Pancreas (tissue), 10 donors: ENCODE data around the gene SLC36A4. TPM values are rescaled to one million over a fixed set of nuclear protein-coding genes. Genes with fewer than 3 reads are reported as not detected.

Experiments
- ATAC-seq, 4 donors: fragments of 200-7000 bp; cut with Tn5 transposase; one replicate each; pipeline versions ENCODE4 v1.8.0 to v1.9.1; 2020; ENCODE audit warnings: mild to moderate bottlenecking in 4 of 4, moderate library complexity in 4 of 4
- DNase-seq, 6 donors: peaks; one replicate each; pipeline ENCODE4 v3.0.0-alpha.2; 2020
- FAIRE-seq: peaks from 2 replicates; lab custom pipeline; 2012; peaks lifted over from hg19 to GRCh38; lab: Jason Lieb, UNC
- H3K27ac ChIP-seq, 4 donors: fragments of 200-600 bp; sonication (generic); 1 replicate in 3 of 4; 2 replicates in 1 of 4; pipeline versions ENCODE4 v1.5.0 to v1.8.0; 2020
- H3K27me3 ChIP-seq, 4 donors: fragments of 200-600 bp; one replicate each; pipeline ENCODE4 v1.8.0; 2021
- H3K36me3 ChIP-seq, 3 donors: fragments of 200-600 bp; sonication (generic) in 1 of 3; one replicate each; pipeline versions ENCODE4 v1.5.0 to v1.8.0; 2020 to 2021
- H3K4me1 ChIP-seq, 3 donors: fragments of 200-600 bp; one replicate each; pipeline ENCODE4 v1.8.0; 2021
- H3K4me3 ChIP-seq, 4 donors: fragments of 200-600 bp; sonication (generic) in 2 of 4; one replicate each; pipeline versions ENCODE4 v1.5.0 to v1.8.0; 2020 to 2021
- H3K9me3 ChIP-seq, 4 donors: fragments of 200-600 bp; one replicate each; pipeline ENCODE4 v1.8.0; 2021
- CTCF ChIP-seq, 4 donors: fragments of 200-600 bp; sonication (generic) in 3 of 4; IDR thresholded peaks; one replicate each; pipeline versions ENCODE4 v1.5.0 to v1.8.0; 2021; ENCODE audit warnings: antibody characterized with exemption in 4 of 4
- WGBS, 2 donors: extraction: QIAGEN DNeasy Blood & Tissue Kit; methylation state at CpG; one replicate each; pipeline ENCODE4 v1.1.7; 2013; 5-methylcytosine and 5-hydroxymethylcytosine counted together
- intact Hi-C, 3 donors: fragments of 100-400 bp; cut with DNase I; formaldehyde crosslinking; loops; one replicate each; pipeline versions ENCODE4 v1.11.1 to v1.14.2; 2022
- polyA plus RNA-seq, 2 donors: library from polyadenylated mRNA; stranded (reverse); fragments of 200-250 nt; gene quantifications; one replicate each; pipeline ENCODE4 v1.2.3, GENCODE V29; 2013
- total RNA-seq, 6 donors: library from RNA; stranded (reverse); fragmentation: NEBNext Ultra II Directional in 4 of 6; extraction: Animal tissue kit (Norgen Biotek cat#: 25700) in 4 of 6; gene quantifications; one replicate each; pipeline versions ENCODE4 v1.2.1 to v1.2.4, GENCODE V29; 2021 to 2023
- donor health status: healthy with polysubstance abuse.
- donor health status: DM: no; HTN: no; CAD: no; lungs with moderate emphysema.
- donor health status: DM: no; HTN: no; CAD: no.
- donor health status: control.
- donor health status: control.
- donor health status: Bipolar disorder and iron deficiency.
- donor health status: DM: yes; HTN: yes; CAD: no.
- donor health status: DM: no; HTN: no; CAD: no.
- donor health status: DM: no; HTN: no; CAD: no.
- donor health status: DM: yes; HTN: yes; CAD: no.

Gene SLC36A4
- total and polyA plus RNA-seq, 8 donors = 1.8 to 10.0 (median 5.1) TPM

GRCh38 chr11:93169143-93169542 is 28.6 kb downstream of the SLC36A4 start:
- WGBS, 2 donors = 94 to 99% methylated on average over 2 of the region's 2 CpGs
- ATAC-seq (no peak), FAIRE-seq (no peak), DNase-seq (no peak)
- H3K9me3 ChIP-seq = no peaks in the 10 kb centered on the region
- no peak overlapping the region for H3K27ac ChIP-seq
- H3K4me1 ChIP-seq = no peaks in the 10 kb centered on the region
- H3K36me3 ChIP-seq = peaks cover 0 to 6% (median 0%) of the 10 kb centered on the region in 3 donors
- no peak for TF ChIP-seq CTCF (IDR thresholded peaks at IDR 0.05)
- no peak overlapping the region for H3K4me3 ChIP-seq
- intact Hi-C loops = loop anchor here in 1 of 3 donors (10.0 kb wide), 1 partner anchor 234 kb away; no protein-coding TSS in a partner anchor
- no peaks in the 10 kb centered on the region for H3K27me3 ChIP-seq

- DNase-seq (no peak), ATAC-seq (no peak), FAIRE-seq (no peak)
- 72 to 88% methylated on average over 2 of the region's 2 CpGs for WGBS, 2 donors
- no peak overlapping the region for H3K27ac ChIP-seq
- no peaks in the 10 kb centered on the region for H3K4me1 ChIP-seq
- no peak overlapping the region for H3K4me3 ChIP-seq
- no peaks in the 10 kb centered on the region for H3K27me3 ChIP-seq
- H3K36me3 ChIP-seq = peaks cover 0 to 9% (median 0%) of the 10 kb centered on the region in 3 donors
- TF ChIP-seq CTCF (IDR thresholded peaks at IDR 0.05) = no peak
- intact Hi-C loops = loop anchor here in 1 of 3 donors (10.0 kb wide), 1 partner anchor 232 kb away; no protein-coding TSS in a partner anchor
- no peaks in the 10 kb centered on the region for H3K9me3 ChIP-seq
Measured at GRCh38 chr11:93166862-93167261, 30.9 kb downstream of the SLC36A4 start.

GRCh38 chr11:93166194-93166593 is 31.6 kb downstream of the SLC36A4 start:
- intact Hi-C loops = loop anchor here in 1 of 3 donors (10.0 kb wide), 1 partner anchor 231 kb away; no protein-coding TSS in a partner anchor

GRCh38 chr11:93160808-93161207 is 37.0 kb downstream of the SLC36A4 start:
- Histone ChIP-seq H3K27ac (no peak overlapping the region), H3K9me3 (no peaks in the 10 kb centered on the region), H3K36me3 (peaks cover 0 to 9% (median 0%) of the 10 kb centered on the region in 3 donors), H3K27me3 (no peaks in the 10 kb centered on the region), H3K4me3 (no peak overlapping the region), H3K4me1 (no peaks in the 10 kb centered on the region)
- WGBS, 2 donors = 98% methylated on average over 1 of the region's 1 CpG
- no peak for ATAC-seq
- intact Hi-C loops = loop anchor here in 1 of 3 donors (10.0 kb wide), 1 partner anchor 226 kb away; no protein-coding TSS in a partner anchor
- FAIRE-seq = no peak
- no peak for DNase-seq
- TF ChIP-seq CTCF (IDR thresholded peaks at IDR 0.05) = no peak

More at GRCh38 chr11:93166194-93166593, 31.6 kb downstream of the SLC36A4 start:
- DNase-seq = no peak
- no peak for TF ChIP-seq CTCF (IDR thresholded peaks at IDR 0.05)
- Histone ChIP-seq H3K36me3 (peaks cover 0 to 9% (median 0%) of the 10 kb centered on the region in 3 donors), H3K27me3 (no peaks in the 10 kb centered on the region), H3K9me3 (no peaks in the 10 kb centered on the region), H3K4me3 (no peak overlapping the region), H3K27ac (no peak overlapping the region), H3K4me1 (no peaks in the 10 kb centered on the region)
- no peak for ATAC-seq
- FAIRE-seq = no peak

GRCh38 chr11:93160156-93160555 is 37.6 kb downstream of the SLC36A4 start:
- intact Hi-C loops = loop anchor here in 1 of 3 donors (10.0 kb wide), 1 partner anchor 225 kb away; no protein-coding TSS in a partner anchor

More at GRCh38 chr11:93160156-93160555, 37.6 kb downstream of the SLC36A4 start:
- Histone ChIP-seq H3K9me3 (no peaks in the 10 kb centered on the region), H3K36me3 (peaks cover 0 to 9% (median 0%) of the 10 kb centered on the region in 3 donors), H3K27me3 (no peaks in the 10 kb centered on the region), H3K27ac (no peak overlapping the region), H3K4me3 (no peak overlapping the region), H3K4me1 (no peaks in the 10 kb centered on the region)
- DNase-seq = no peak
- TF ChIP-seq CTCF (IDR thresholded peaks at IDR 0.05) = no peak
- ATAC-seq = no peak
- FAIRE-seq = no peak
